GM21526 (cell line): ENCODE measurements around the gene MRPL49.

Experiments used
- ATAC-seq: cut with Tn5 transposase; IDR thresholded peaks from one replicate; pipeline ENCODE4 v1.9.1; 2021; ENCODE audit warnings: moderate library complexity; ENCODE audit not compliant: unreplicated experiment, low FRiP score

Gene MRPL49

GRCh38 chr11:65102142-65103095, 19.7 kb upstream of the MRPL49 start:
- ATAC-seq, result no peak

DNA sequence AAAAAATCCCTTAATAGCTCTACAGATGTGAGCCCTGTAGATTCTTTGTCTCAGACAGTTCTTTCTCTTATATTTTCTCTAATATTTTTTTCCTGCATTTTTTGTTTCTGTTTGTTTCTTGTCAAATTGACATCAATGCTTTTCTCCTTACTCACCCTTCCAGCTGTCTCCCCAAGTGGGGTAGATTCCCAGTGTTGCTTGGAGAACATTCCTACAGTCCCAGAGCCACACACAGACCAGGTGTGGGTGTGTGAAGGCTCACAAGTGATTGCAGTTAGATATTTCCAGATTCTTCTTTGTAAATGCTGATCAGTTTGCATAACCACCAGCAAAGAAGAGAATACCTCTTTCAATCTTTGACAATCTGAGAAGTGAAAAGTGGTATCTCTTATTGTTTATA, 18.6 kb upstream of the MRPL49 start:
- no peak for ATAC-seq

DNA sequence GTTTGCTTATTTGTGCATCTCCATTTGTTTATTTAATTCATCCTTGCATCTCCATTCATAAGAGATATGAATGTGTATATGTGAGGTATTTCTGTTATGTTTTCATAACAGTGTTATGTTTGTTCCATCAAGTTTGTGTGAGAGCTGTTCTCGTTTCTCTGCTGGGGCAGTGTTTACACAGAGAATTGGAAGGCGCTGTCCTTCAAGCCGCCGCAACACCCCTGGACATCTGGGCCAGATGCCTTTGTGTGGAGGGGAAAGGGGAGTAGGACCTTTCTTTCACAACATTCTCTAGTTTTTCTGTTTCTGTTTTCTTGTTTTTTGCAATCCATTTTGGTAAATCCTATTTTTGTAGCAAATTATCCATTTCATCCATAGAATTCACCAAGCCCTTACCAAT, 17.5 kb upstream of the MRPL49 start:
- ATAC-seq, result no peak

DNA sequence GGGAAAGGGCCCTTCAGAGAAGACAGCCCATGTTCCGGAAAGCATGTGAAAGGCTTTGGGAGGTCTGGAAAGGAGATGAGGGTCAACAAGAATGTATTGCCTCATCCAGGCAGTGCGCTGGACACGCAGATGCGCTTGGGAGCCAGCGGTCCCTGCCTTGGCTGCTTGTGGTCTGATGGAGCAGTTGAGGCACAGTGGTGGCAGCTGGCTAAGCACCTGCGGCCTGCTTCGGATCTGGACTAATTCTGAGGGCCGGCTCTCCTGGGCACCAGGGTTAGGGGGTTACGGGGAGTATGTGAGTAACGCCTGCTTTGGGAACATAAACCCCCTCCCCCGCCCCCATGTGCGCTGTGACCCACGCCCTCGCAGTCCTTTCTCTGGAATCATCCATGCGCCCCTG, 15.0 kb upstream of the MRPL49 start:
- no peak for ATAC-seq

DNA sequence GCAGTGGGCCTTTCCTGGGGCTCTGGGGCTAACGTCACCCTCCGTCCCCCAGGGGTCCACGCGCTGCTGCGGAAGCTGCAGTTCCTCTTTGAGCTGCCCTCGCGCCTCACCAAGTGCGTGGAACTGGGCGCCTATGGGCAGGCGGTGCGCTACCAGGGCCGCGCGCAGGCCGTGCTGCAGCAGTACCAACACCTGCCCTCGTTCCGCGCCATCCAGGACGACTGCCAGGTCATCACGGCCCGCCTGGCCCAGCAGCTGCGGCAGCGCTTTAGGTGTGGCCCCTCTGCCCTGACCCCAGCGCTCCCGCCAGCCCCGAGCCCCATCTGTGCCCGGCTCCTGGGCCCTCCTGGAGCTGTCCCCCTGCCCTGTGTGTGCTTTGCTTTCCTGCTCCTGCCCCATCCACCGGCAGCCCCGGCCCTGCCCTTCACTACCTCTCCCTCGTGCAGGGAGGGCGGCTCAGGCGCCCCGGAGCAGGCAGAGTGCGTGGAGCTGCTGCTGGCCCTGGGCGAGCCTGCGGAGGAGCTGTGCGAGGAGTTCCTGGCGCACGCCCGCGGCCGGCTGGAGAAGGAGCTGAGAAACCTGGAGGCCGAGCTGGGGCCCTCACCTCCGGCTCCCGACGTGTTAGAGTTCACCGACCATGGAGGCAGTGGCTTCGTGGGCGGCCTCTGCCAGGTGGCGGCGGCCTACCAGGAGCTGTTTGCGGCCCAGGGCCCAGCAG, 14.2 kb upstream of the MRPL49 start:
- no peak for ATAC-seq

- ATAC-seq, result no peak
Measured at GRCh38 chr11:65108469-65109123, 13.5 kb upstream of the MRPL49 start.

DNA sequence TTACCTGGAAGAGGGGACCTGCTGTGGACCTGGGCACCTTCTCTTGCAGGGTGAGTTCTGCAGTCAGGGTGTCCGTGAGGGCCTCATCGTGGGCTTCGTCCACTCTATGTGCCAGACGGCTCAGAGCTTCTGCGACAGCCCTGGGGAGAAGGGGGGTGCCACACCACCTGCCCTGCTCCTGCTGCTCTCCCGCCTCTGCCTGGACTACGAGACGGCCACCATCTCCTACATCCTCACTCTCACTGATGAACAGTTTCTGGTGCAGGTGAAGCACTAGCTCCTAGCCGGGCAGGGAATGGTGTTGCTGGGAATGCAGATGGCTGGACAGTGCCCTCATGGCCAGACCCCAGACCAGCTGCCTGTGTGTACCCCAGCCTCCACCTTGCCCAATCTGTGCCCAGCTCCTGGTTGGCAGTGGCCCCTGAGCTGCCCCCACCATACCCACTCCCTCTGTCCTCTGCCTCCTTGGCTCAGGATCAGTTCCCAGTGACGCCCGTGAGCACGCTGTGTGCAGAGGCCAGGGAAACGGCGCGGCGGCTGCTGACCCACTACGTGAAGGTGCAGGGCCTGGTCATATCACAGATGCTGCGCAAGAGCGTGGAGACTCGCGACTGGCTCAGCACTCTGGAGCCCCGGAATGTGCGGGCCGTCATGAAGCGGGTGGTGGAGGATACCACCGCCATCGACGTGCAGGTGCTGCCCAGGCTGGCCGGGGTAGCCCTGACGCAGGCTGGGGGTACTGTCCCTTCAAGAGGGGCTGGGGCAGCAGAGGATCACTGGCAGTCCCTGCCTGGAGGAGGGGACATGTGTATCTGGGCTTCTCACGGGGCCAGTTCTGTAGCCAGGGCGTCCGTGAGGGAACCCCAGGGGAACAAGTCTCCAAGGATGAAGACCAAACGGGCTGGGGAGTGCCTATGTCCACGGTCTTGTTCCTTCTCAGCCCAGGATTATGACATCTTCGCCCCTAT, 12.6 kb upstream of the MRPL49 start:
- ATAC-seq, result no peak

GRCh38 chr11:65110354-65110861, 11.7 kb upstream of the MRPL49 start:
- no peak for ATAC-seq

GRCh38 chr11:65111159-65111743, 10.9 kb upstream of the MRPL49 start:
- no peak for ATAC-seq

DNA sequence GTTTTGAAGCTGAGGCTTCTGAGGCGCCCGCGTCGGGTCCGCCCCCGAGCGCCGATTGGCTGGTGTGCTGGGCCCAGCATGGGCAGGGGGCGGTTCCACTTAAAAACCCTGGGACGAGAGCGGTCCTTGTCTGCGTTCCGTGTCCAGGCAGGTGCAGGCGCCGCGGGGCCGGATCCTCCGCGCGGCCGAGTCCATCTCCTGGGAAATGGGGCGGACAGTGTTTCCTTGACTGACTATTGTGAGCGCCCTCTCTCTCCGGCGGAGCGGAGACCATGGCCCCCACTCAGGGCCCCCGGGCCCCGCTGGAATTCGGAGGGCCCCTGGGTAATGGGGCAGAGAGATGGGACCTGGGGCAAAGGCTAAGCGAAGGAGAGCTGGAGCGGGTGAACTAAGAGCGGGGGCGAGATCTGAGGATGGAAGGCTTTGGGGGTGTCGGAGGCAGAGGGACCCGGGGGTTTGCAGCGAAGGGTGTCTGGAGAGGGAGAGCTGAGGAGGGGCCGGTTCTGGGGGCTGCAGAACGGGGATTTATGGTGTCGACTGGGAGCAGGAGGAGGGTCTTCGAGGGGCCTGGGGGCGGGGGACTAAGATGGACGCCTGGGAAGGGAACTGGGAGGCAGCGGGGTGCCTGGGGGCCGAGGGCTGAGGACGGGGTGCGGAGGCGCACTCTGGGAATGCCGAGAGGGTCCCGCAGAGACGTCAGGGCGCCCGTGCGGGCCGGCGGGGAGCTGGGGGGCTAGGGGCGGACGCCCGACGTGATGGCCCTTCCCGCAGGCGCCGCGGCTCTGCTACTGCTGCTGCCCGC, 10.2 kb upstream of the MRPL49 start, which contains the start of gene TM7SF2:
TM7SF2 (plus strand) TSS at position 129 of the 802 bp plus-strand sequence; CDS start at position 273, 144 bp downstream.
- peak; percentile 48 for ATAC-seq

- ATAC-seq, result no peak
Measured at GRCh38 chr11:65112546-65113360, 9.4 kb upstream of the MRPL49 start.

DNA sequence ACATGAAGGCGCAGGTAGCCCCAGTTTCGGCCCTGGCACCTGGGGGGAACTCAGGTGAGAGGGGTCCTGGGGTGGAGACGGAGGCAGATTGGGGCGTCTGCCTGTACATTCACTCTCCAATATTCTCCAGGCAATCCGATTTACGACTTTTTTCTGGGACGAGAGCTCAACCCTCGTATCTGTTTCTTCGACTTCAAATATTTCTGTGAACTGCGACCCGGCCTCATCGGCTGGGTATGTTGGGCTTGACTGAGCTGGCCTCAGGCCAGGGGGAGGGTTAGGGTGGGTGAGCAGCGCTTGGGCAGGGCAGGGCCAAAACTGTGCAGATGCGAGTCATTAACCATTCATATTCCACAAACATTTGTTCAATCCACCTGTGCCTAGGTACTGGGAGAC, 8.8 kb upstream of the MRPL49 start:
- ATAC-seq, result no peak

DNA sequence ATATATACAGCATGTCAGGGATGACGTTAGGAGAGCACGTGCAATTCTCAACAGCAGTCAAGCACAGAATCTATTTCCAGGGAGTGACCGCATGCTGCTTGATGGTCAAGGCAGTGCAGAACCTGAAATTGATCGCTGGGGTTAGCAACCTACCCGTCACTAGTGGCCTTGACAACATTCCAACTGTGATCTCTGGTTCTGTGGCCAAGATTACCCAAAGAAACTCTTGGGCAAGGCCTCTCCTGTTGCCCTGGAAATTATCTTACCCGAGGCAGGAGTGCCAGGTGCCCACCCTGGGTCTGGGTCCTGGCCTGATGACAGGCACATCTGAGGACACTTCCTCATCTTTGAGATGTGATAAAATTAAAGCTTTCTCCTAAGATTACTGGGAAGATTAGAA, 8.3 kb upstream of the MRPL49 start:
- no peak for ATAC-seq

DNA sequence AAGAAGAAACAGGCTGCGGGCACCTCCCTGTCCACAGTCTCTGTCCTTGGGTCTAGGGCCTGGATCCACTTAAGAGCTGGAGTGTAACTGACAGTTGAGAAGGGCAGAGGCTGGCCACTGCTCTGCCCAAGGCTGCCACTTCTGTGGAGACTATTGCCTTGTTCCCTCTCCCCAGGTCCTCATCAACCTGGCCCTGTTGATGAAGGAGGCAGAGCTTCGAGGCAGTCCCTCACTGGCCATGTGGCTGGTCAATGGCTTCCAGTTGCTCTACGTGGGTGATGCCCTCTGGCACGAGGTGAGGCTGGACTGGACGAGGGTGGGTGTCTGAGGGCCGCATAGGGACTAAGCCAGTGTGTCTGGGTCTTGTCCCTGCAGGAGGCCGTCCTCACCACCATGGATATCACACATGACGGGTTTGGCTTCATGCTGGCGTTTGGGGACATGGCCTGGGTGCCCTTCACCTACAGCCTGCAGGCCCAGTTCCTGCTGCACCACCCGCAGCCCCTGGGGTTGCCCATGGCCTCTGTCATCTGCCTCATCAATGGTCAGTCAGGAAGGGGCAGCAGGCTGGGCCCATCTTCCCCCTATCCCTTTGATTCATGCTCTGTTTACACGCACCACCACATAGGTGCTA, 7.5 kb upstream of the MRPL49 start:
- ATAC-seq, result no peak

DNA sequence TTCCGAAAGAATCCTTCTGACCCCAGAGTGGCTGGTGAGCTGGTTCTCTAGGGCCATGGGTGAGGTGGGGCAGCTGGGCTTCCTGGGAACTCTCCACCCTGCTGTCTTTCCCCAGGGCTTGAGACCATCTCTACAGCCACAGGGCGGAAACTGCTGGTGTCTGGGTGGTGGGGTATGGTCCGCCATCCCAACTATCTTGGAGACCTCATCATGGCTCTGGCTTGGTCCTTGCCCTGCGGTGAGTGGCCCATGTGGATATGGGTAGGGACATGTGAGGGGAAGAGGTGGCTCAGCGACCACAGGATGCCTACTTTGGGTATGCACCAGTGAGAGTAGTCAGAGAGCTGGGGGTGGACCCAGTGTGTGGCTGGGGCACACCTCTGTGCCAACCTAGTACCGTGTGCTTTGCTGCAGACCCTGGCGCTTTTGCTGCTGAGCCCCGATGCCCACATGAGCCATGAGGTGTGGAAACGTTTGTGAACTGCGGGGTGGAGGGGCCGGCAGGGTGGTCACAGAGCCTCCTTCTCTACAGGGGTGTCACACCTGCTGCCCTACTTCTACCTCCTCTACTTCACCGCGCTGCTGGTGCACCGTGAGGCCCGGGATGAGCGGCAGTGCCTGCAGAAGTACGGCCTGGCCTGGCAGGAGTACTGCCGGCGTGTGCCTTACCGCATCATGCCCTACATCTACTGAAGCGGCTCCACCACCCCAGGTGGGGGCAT, 6.6 kb upstream of the MRPL49 start:
- ATAC-seq, result no peak

DNA sequence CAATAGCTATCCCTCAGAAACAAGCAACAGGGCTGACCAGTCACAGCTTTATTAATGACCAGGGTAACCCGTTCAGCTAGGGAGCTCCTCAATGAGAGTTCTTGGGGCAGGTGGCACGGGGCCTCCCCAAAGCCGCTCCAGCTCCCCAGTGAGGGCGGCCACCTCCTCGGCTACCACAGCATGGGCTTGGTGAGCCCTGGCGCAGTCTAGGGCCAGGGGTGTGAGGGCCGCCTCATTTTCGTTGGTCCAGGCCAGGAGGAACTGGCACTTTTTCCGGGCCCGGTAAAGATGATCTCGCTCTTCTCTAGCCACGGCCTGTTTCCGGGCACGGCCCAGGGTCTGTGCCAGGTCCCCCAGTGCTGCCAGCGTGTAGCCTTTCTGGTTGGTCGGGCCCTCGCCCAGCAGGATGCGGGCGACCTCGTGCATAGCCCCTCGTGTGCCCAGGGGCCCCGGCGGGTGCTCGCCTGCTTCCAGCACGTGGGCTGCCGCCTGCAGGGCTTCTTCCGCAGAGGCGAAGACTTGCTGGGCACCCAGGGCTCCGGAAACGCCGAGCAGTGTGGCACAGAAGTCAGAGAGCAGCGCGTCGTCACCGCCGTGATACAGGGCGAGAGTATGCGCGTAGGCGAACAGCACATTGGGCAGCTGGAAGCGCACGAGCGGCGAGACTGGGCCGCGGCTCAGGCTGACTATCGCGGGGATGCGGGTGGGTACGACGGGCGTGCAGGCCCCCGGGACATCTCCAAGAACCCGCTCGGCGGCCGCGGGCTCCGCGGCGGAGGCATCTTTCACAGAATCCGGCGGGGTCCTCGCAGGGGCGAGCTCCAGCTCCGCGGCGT, 5.5 kb upstream of the MRPL49 start:
- ATAC-seq, result no peak
